K562 (cell line): ENCODE measurements around the gene PPP1R14B.

Experiments used
- NFIX ChIP-seq: fragments of 250-450 bp; sonication (Bioruptor Pico); IDR thresholded peaks from 2 replicates; pipeline ENCODE4 v1.4.0; 2020; ENCODE audit warnings: low read depth, mild to moderate bottlenecking, moderate library complexity
- TAF1 ChIP-seq: IDR thresholded peaks from 2 replicates; pipeline ENCODE4 v1.6.1; 2011; ENCODE audit warnings: mild to moderate bottlenecking, low read length, moderate library complexity; ENCODE audit not compliant: insufficient read depth, control insufficient read depth, severe bottlenecking; ENCODE audit errors: extremely low read depth

GRCh38 chr11:64207256-64208085 lies 39.3 kb downstream of the PPP1R14B start:
- TF ChIP-seq TAF1 (peak; percentile 86), NFIX (CRISPR knock-in tag) (no peak)
